ENCODE data around the gene TMEM254.

- TF ChIP-seq, protein P1, sequence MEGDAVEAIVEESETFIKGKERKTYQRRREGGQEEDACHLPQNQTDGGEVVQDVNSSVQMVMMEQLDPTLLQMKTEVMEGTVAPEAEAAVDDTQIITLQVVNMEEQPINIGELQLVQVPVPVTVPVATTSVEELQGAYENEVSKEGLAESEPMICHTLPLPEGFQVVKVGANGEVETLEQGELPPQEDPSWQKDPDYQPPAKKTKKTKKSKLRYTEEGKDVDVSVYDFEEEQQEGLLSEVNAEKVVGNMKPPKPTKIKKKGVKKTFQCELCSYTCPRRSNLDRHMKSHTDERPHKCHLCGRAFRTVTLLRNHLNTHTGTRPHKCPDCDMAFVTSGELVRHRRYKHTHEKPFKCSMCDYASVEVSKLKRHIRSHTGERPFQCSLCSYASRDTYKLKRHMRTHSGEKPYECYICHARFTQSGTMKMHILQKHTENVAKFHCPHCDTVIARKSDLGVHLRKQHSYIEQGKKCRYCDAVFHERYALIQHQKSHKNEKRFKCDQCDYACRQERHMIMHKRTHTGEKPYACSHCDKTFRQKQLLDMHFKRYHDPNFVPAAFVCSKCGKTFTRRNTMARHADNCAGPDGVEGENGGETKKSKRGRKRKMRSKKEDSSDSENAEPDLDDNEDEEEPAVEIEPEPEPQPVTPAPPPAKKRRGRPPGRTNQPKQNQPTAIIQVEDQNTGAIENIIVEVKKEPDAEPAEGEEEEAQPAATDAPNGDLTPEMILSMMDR (conservative IDR thresholded peaks at IDR 0.05; ENCODE audit: low read length) = no peak
- TF ChIP-seq EZH2phosphoT487 (IDR thresholded peaks at IDR 0.05; ENCODE audit: borderline replicate concordance) = no peak
These were observed 22.7 kb upstream of the TMEM254 start for GRCh38 chr10:80055760-80056159.
